Parathyroid adenoma (tissue), 2 donors: ENCODE measurements around the gene MAN2B1.
"Not testable (repeated sequence)": the region's sequence is repeated elsewhere in the genome, so short reads cannot be mapped to it uniquely, and the experiment has no call there.

ENCODE experiments used
- H2AFZ ChIP-seq: fragments of 300-600 bp; sonication (generic); one replicate; pipeline ENCODE4 v1.7.0; 2017; ENCODE audit warnings: antibody characterized with exemption, mild to moderate bottlenecking
- H3K27ac ChIP-seq: fragments of 300-600 bp; sonication (generic); one replicate; pipeline ENCODE4 v1.7.0; 2017
- H3K27me3 ChIP-seq: fragments of 300-600 bp; sonication (generic); one replicate; pipeline ENCODE4 v1.7.0; 2017; ENCODE audit warnings: low read length; ENCODE audit not compliant: control insufficient read depth, insufficient read depth
- H3K36me3 ChIP-seq: fragments of 300-600 bp; sonication (generic); one replicate; pipeline ENCODE4 v1.7.0; 2017; ENCODE audit warnings: low read length; ENCODE audit not compliant: control insufficient read depth, insufficient read depth
- H3K4me1 ChIP-seq: fragments of 300-600 bp; sonication (generic); one replicate; pipeline ENCODE4 v1.7.0; 2017; ENCODE audit warnings: control low read depth
- H3K4me2 ChIP-seq: fragments of 300-600 bp; sonication (generic); one replicate; pipeline ENCODE4 v1.7.0; 2017; ENCODE audit warnings: low read length
- H3K4me3 ChIP-seq: fragments of 300-600 bp; sonication (generic); one replicate; pipeline ENCODE4 v1.7.0; 2017; ENCODE audit warnings: low read depth, low read length
- H3K79me2 ChIP-seq: fragments of 300-600 bp; sonication (generic); one replicate; pipeline ENCODE4 v1.7.0; 2017; ENCODE audit warnings: control low read depth
- H3K9ac ChIP-seq: fragments of 300-600 bp; sonication (generic); one replicate; pipeline ENCODE4 v1.7.0; 2017; ENCODE audit warnings: mild to moderate bottlenecking
- H3K9me3 ChIP-seq: fragments of 300-600 bp; sonication (generic); one replicate; pipeline ENCODE4 v1.7.0; 2017; ENCODE audit warnings: low read length; ENCODE audit not compliant: control insufficient read depth
- CTCF ChIP-seq: fragments of 300-600 bp; sonication (generic); IDR thresholded peaks from one replicate; pipeline ENCODE4 v1.7.0; 2017; ENCODE audit warnings: antibody characterized with exemption, mild to moderate bottlenecking
- donor health status: primary hyperparathyroidism.

Gene MAN2B1

GRCh38 chr19:12648088-12648487 is 18.5 kb downstream of the MAN2B1 start:
- H3K36me3 ChIP-seq = no peaks in the 10 kb centered on the region
- peak overlapping the region; percentile 55 for H3K4me2 ChIP-seq
- H3K4me3 ChIP-seq = peak overlapping the region; percentile 8
- H3K79me2 ChIP-seq = no peaks in the 10 kb centered on the region
- TF ChIP-seq CTCF = peak; percentile 31
- peak overlapping the region; percentile 82 for H2AFZ ChIP-seq
- peaks cover 6% of the 10 kb centered on the region for H3K4me1 ChIP-seq
- no peak overlapping the region for H3K27ac ChIP-seq
- no peak overlapping the region for H3K9ac ChIP-seq
- no peaks in the 10 kb centered on the region for H3K27me3 ChIP-seq
- no peaks in the 10 kb centered on the region for H3K9me3 ChIP-seq

- Histone ChIP-seq H3K9ac (no peak overlapping the region), H3K36me3 (no peaks in the 10 kb centered on the region), H3K4me2 (peak overlapping the region; percentile 55), H3K9me3 (no peaks in the 10 kb centered on the region), H3K4me3 (peak overlapping the region; percentile 8), H3K4me1 (peaks cover 6% of the 10 kb centered on the region), H3K79me2 (no peaks in the 10 kb centered on the region), H3K27me3 (no peaks in the 10 kb centered on the region), H3K27ac (peak overlapping the region; percentile 19), H2AFZ (peak overlapping the region; percentile 82)
- no peak for TF ChIP-seq CTCF
Measured at GRCh38 chr19:12647490-12648071, 19.0 kb downstream of the MAN2B1 start.

GRCh38 chr19:12647047-12647446 is 19.5 kb downstream of the MAN2B1 start:
- H3K4me3 ChIP-seq = peak overlapping the region; percentile 8
- H2AFZ ChIP-seq = peak overlapping the region; percentile 82
- no peaks in the 10 kb centered on the region for H3K36me3 ChIP-seq
- no peak for TF ChIP-seq CTCF
- H3K9ac ChIP-seq = no peak overlapping the region
- no peaks in the 10 kb centered on the region for H3K79me2 ChIP-seq
- H3K27ac ChIP-seq = peak overlapping the region; percentile 19
- no peaks in the 10 kb centered on the region for H3K9me3 ChIP-seq
- peaks cover 6% of the 10 kb centered on the region for H3K4me1 ChIP-seq
- no peak overlapping the region for H3K4me2 ChIP-seq
- no peaks in the 10 kb centered on the region for H3K27me3 ChIP-seq

GRCh38 chr19:12646551-12646950 is 20.0 kb downstream of the MAN2B1 start:
- no peak overlapping the region for H3K27ac ChIP-seq
- H3K79me2 ChIP-seq = no peaks in the 10 kb centered on the region
- no peaks in the 10 kb centered on the region for H3K27me3 ChIP-seq
- no peaks in the 10 kb centered on the region for H3K36me3 ChIP-seq
- no peak for TF ChIP-seq CTCF
- no peak overlapping the region for H3K9ac ChIP-seq
- no peak overlapping the region for H3K4me2 ChIP-seq
- H3K9me3 ChIP-seq = no peaks in the 10 kb centered on the region
- H2AFZ ChIP-seq = no peak overlapping the region
- H3K4me3 ChIP-seq = no peak overlapping the region
- H3K4me1 ChIP-seq = peaks cover 6% of the 10 kb centered on the region

- H3K27ac ChIP-seq, H3K36me3 ChIP-seq, H3K79me2 ChIP-seq, H3K4me3 ChIP-seq, H3K4me1 ChIP-seq, H3K9ac ChIP-seq, H3K4me2 ChIP-seq, H3K9me3 ChIP-seq, H3K27me3 ChIP-seq, H2AFZ ChIP-seq: not testable (repeated sequence)
Measured at GRCh38 chr19:12643716-12644115, 22.8 kb downstream of the MAN2B1 start.
